ENCODE data around the gene HS1BP3.

Gene HS1BP3

GRCh38 chr2:20629581-20630171 is 21.2 kb downstream of the HS1BP3 start:
- DNase-seq (ENCODE audit: low read depth) = no peak

GRCh38 chr2:20629181-20629580 is 21.7 kb downstream of the HS1BP3 start:
- no peak for DNase-seq (ENCODE audit: low read depth)

GRCh38 chr2:20627712-20628380 is 23.1 kb downstream of the HS1BP3 start:
- no peak for DNase-seq (ENCODE audit: low read depth)

GRCh38 chr2:20626698-20627513 is 24.0 kb downstream of the HS1BP3 start:
- DNase-seq (ENCODE audit: low read depth) = no peak

- no peak for DNase-seq (ENCODE audit: low read depth)
Measured at GRCh38 chr2:20626392-20626697, 24.6 kb downstream of the HS1BP3 start.

GRCh38 chr2:20625491-20626391 is 25.2 kb downstream of the HS1BP3 start:
- no peak for DNase-seq (ENCODE audit: low read depth)

GRCh38 chr2:20624884-20625485 is 25.9 kb downstream of the HS1BP3 start:
- no peak for DNase-seq (ENCODE audit: low read depth)

GRCh38 chr2:20624156-20624883 is 26.6 kb downstream of the HS1BP3 start:
- no peak for DNase-seq (ENCODE audit: low read depth)

GRCh38 chr2:20623741-20624155 is 27.1 kb downstream of the HS1BP3 start:
- DNase-seq (ENCODE audit: low read depth) = no peak

- DNase-seq (ENCODE audit: low read depth) = no peak
Measured at GRCh38 chr2:20623241-20623640, 27.7 kb downstream of the HS1BP3 start.

GRCh38 chr2:20622731-20623130 is 28.2 kb downstream of the HS1BP3 start:
- DNase-seq (ENCODE audit: low read depth) = no peak

- DNase-seq (ENCODE audit: low read depth) = no peak
Measured at GRCh38 chr2:20622296-20622686, 28.6 kb downstream of the HS1BP3 start.

- DNase-seq (ENCODE audit: low read depth) = no peak
Measured at GRCh38 chr2:20621366-20622295, 29.3 kb downstream of the HS1BP3 start.

- DNase-seq (ENCODE audit: low read depth) = no peak
Measured at GRCh38 chr2:20620696-20621365, 30.1 kb downstream of the HS1BP3 start.

GRCh38 chr2:20620271-20620681 is 30.6 kb downstream of the HS1BP3 start:
- DNase-seq (ENCODE audit: low read depth) = no peak

GRCh38 chr2:20619624-20620024 is 31.3 kb downstream of the HS1BP3 start:
- DNase-seq (ENCODE audit: low read depth) = no peak

GRCh38 chr2:20618886-20619521 is 31.9 kb downstream of the HS1BP3 start:
- no peak for DNase-seq (ENCODE audit: low read depth)

- DNase-seq (ENCODE audit: low read depth) = no peak
Measured at GRCh38 chr2:20618468-20618885, 32.4 kb downstream of the HS1BP3 start.

GRCh38 chr2:20617892-20618467 is 32.9 kb downstream of the HS1BP3 start:
- no peak for DNase-seq (ENCODE audit: low read depth)

Data from activated T-cell treated with anti-CD3 and anti-CD28 coated beads for 24 hours (primary cell).